Smooth muscle cell (in vitro differentiated cells): ENCODE data around the gene SLC10A7. TPM values are rescaled to one million over a fixed set of nuclear protein-coding genes. Genes with fewer than 3 reads are reported as not detected.

Source experiments
- DNase-seq: peaks from one replicate; lab custom pipeline; 2025; ENCODE audit not compliant: unreplicated experiment; lab: John Stamatoyannopoulos, UW
- H2AFZ ChIP-seq: fragments of 200-600 bp; sonication (generic); 2 replicates; pipeline ENCODE4 v1.6.0; 2016; ENCODE audit warnings: antibody characterized with exemption, low read depth, mild to moderate bottlenecking
- H3F3A ChIP-seq: fragments of 200-600 bp; sonication (generic); 2 replicates; pipeline ENCODE4 v1.6.0; 2017; ENCODE audit warnings: antibody characterized with exemption, low read depth
- H3K27ac ChIP-seq: fragments of 200-600 bp; sonication (generic); 2 replicates; pipeline ENCODE4 v1.5.1; 2016; ENCODE audit warnings: low read depth, mild to moderate bottlenecking
- H3K27me3 ChIP-seq: fragments of 200-600 bp; sonication (generic); 2 replicates; pipeline ENCODE4 v1.6.1; 2016; ENCODE audit warnings: low read depth, mild to moderate bottlenecking
- H3K36me3 ChIP-seq: fragments of 200-600 bp; sonication (generic); 2 replicates; pipeline ENCODE4 v1.5.1; 2016; ENCODE audit warnings: low read depth
- H3K4me1 ChIP-seq: fragments of 200-600 bp; sonication (generic); 2 replicates; pipeline ENCODE4 v1.5.1; 2016; ENCODE audit warnings: low read depth
- H3K4me2 ChIP-seq: fragments of 200-600 bp; sonication (generic); 2 replicates; pipeline ENCODE4 v1.6.0; 2016; ENCODE audit warnings: mild to moderate bottlenecking
- H3K4me3 ChIP-seq: fragments of 200-600 bp; sonication (generic); 2 replicates; pipeline ENCODE4 v1.5.1; 2016; ENCODE audit warnings: mild to moderate bottlenecking
- H3K79me2 ChIP-seq: fragments of 200-600 bp; sonication (generic); 2 replicates; pipeline ENCODE4 v1.6.0; 2016; ENCODE audit warnings: low read depth, mild to moderate bottlenecking
- H3K9ac ChIP-seq: fragments of 200-600 bp; sonication (generic); 2 replicates; pipeline ENCODE4 v1.6.0; 2016; ENCODE audit warnings: low read depth
- H3K9me3 ChIP-seq: fragments of 200-600 bp; sonication (generic); replicated peaks from 2 replicates; pipeline ENCODE4 v1.5.1; 2016; ENCODE audit warnings: low read depth
- H4K20me1 ChIP-seq: fragments of 200-600 bp; sonication (generic); 2 replicates; pipeline ENCODE4 v1.6.0; 2016; ENCODE audit warnings: low read depth
- CTCF ChIP-seq: fragments of 200-600 bp; sonication (generic); IDR thresholded peaks from 2 replicates; pipeline ENCODE4 v1.5.1; 2017; ENCODE audit warnings: borderline replicate concordance, mild to moderate bottlenecking, antibody characterized with exemption; ENCODE audit not compliant: insufficient read depth, poor library complexity, severe bottlenecking
- WGBS: methylation state at CpG from one replicate; pipeline ENCODE4 v1.1.7; 2016; ENCODE audit warnings: low lambda C conversion rate; 5-methylcytosine and 5-hydroxymethylcytosine counted together
- polyA plus RNA-seq: library from polyadenylated mRNA; unstranded; fragments of >200 nt; fragmentation: Nextera tagmentation; extraction: Ambion mirVana; gene quantifications from 2 replicates; pipeline ENCODE4 v1.2.1, GENCODE V29; 2016
- total RNA-seq: library from RNA; depleted of rRNA; stranded (reverse); fragments of >200 nt; gene quantifications from 2 replicates; pipeline ENCODE4 v1.2.3, GENCODE V29; 2014

The SLC10A7 gene
- total and polyA plus RNA-seq, 2 experiments from 2014 or later = 10.3 to 24.8 TPM

- 100% methylated on average over 2 of the region's 2 CpGs for WGBS
- no peaks in the 10 kb centered on the region for H3K9me3 ChIP-seq
- H3K27ac ChIP-seq = no peak overlapping the region
- DNase-seq = no peak
- H3K4me3 ChIP-seq = no peak overlapping the region
- peaks cover 3% of the 10 kb centered on the region for H4K20me1 ChIP-seq
- H3F3A ChIP-seq = no peaks in the 10 kb centered on the region
- H3K4me1 ChIP-seq = no peaks in the 10 kb centered on the region
- H3K9ac ChIP-seq = no peak overlapping the region
- no peaks in the 10 kb centered on the region for H3K36me3 ChIP-seq
- H3K79me2 ChIP-seq = no peaks in the 10 kb centered on the region
- H3K27me3 ChIP-seq = no peaks in the 10 kb centered on the region
- no peak overlapping the region for H2AFZ ChIP-seq
- TF ChIP-seq CTCF = no peak
- no peak overlapping the region for H3K4me2 ChIP-seq
Measured at GRCh38 chr4:146302822-146303221, 218.9 kb downstream of the SLC10A7 start.

DNA sequence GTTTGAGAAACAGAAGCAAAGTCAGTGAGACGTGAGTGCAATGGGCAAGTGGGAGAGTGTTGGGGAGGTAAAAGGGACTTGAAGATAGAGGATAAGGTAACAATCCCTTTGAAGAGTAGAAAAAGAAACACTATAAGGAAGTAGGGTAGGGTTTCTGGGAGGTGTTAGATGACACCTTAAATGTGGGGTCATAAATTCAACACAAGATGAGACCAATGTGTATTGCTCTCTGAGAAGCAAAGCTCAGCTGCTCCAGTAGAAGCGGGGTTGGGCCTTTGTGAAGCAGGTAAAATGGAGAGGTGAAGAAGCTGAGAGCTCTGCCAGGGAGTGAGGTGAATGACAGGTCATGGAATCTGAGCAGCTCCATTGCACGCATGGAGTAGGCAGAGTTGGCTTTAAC lies 222.1 kb downstream of the SLC10A7 start:
- no peaks in the 10 kb centered on the region for H3K79me2 ChIP-seq
- H3K4me2 ChIP-seq = no peak overlapping the region
- H3K4me1 ChIP-seq = no peaks in the 10 kb centered on the region
- H2AFZ ChIP-seq = no peak overlapping the region
- H4K20me1 ChIP-seq = peaks cover 7% of the 10 kb centered on the region
- no peaks in the 10 kb centered on the region for H3K36me3 ChIP-seq
- no peak overlapping the region for H3K27ac ChIP-seq
- H3K27me3 ChIP-seq = no peaks in the 10 kb centered on the region
- no peak for DNase-seq
- H3K4me3 ChIP-seq = no peak overlapping the region
- no peaks in the 10 kb centered on the region for H3F3A ChIP-seq
- H3K9me3 ChIP-seq = no peaks in the 10 kb centered on the region
- H3K9ac ChIP-seq = no peak overlapping the region
- TF ChIP-seq CTCF = no peak
- WGBS = 92% methylated on average over 3 of the region's 3 CpGs

GRCh38 chr4:146294776-146295175 lies 227.0 kb downstream of the SLC10A7 start:
- Histone ChIP-seq H3K79me2 (no peaks in the 10 kb centered on the region), H3K4me1 (no peaks in the 10 kb centered on the region), H3K4me2 (no peak overlapping the region), H2AFZ (no peak overlapping the region), H3K27me3 (no peaks in the 10 kb centered on the region), H3K9ac (no peak overlapping the region), H3K4me3 (no peak overlapping the region), H3K36me3 (no peaks in the 10 kb centered on the region), H4K20me1 (peaks cover 7% of the 10 kb centered on the region), H3K9me3 (no peaks in the 10 kb centered on the region), H3F3A (no peaks in the 10 kb centered on the region), H3K27ac (no peak overlapping the region)
- no peak for DNase-seq
- WGBS = 96% methylated on average over 2 of the region's 2 CpGs
- TF ChIP-seq CTCF = no peak

DNA sequence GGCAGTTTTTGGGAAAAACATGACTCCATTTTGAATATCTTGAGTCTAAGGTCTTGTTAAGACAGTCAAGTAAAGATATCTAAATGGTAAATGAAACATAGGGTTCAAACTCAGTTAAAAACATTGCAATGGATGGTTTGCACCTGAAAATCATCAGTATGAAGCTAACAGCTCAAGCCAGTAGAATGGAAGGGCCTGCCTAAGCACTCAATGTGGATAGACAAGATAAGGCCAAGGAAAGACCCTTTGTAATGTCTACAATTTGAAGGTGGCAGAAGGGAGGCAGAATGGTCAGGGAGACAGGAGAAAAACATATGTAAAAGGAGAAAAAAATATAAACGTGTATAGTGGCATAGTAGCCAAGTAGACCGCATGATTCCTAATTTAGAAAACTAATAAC lies 229.2 kb downstream of the SLC10A7 start:
- no peak for TF ChIP-seq CTCF
- Histone ChIP-seq H3F3A (no peaks in the 10 kb centered on the region), H3K36me3 (no peaks in the 10 kb centered on the region), H3K79me2 (no peaks in the 10 kb centered on the region), H3K27ac (no peak overlapping the region), H3K27me3 (no peaks in the 10 kb centered on the region), H4K20me1 (peaks cover under 1% of the 10 kb centered on the region), H3K4me1 (no peaks in the 10 kb centered on the region), H3K4me3 (no peak overlapping the region), H3K4me2 (no peak overlapping the region), H2AFZ (no peak overlapping the region), H3K9ac (no peak overlapping the region), H3K9me3 (no peaks in the 10 kb centered on the region)
- no peak for DNase-seq
- WGBS = 93% methylated on average over 2 of the region's 2 CpGs
